Measurements from ENCODE around the gene SAG. TPM values are rescaled to one million over a fixed set of nuclear protein-coding genes. Genes with fewer than 3 reads are reported as not detected.

Gene SAG
- under 0.01 TPM in 1 of 2 replicates, not detected in the other for polyA plus RNA-seq (2013)

- DNase-seq = no peak
- Histone ChIP-seq H3K27ac (ENCODE audit: low read depth, low read length) (no peak within 1 kb of the TSS), H3K4ac (ENCODE audit: low read depth, low read length) (no peak within 1 kb of the TSS)
Observed at GRCh38 chr2:233307565-233307964, at the start of gene SAG. Gene SAG, plus strand, starts transcription at chr2:233307816. Its CDS starts 1,374 bp downstream, at chr2:233309190.

GRCh38 chr2:233258211-233258610 is 49.4 kb upstream of the SAG start:
- H2BK120ac ChIP-seq (ENCODE audit: insufficient read depth, low read length, poor library complexity) = no peak overlapping the region
- H3K4ac ChIP-seq (ENCODE audit: low read depth, low read length) = no peak overlapping the region
- no peak overlapping the region for H2BK5ac ChIP-seq (ENCODE audit: low read depth, low read length, poor library complexity)
- H4K8ac ChIP-seq (ENCODE audit: low read depth, low read length) = no peak overlapping the region
- no peak overlapping the region for H3K27ac ChIP-seq (ENCODE audit: low read depth, low read length)
- DNase-seq = no peak
- H2AFZ ChIP-seq (ENCODE audit: insufficient read depth, low read length, poor library complexity) = no peak overlapping the region
- H3K23ac ChIP-seq (ENCODE audit: low read length) = no peak overlapping the region
- no peak overlapping the region for H3K4me3 ChIP-seq (ENCODE audit: low read depth, low read length)
- no peak overlapping the region for H2AK5ac ChIP-seq (ENCODE audit: low read length)
- no peaks in the 10 kb centered on the region for H3K9me3 ChIP-seq (ENCODE audit: insufficient read depth, low read depth, low read length)
- no peak overlapping the region for H2BK12ac ChIP-seq (ENCODE audit: low read length)
- H3K4me2 ChIP-seq (ENCODE audit: low read length) = no peak overlapping the region
- H3K79me2 ChIP-seq (ENCODE audit: control insufficient read depth, insufficient read depth, low read length, poor library complexity) = no peaks in the 10 kb centered on the region
- no CpG with 5 or more reads among the region's 2 CpGs for WGBS (ENCODE audit: extremely low coverage, insufficient coverage, insufficient read length)
- H3K4me1 ChIP-seq (ENCODE audit: control insufficient read depth in 1 of 2, insufficient read depth in 2 of 2, low read length in 2 of 2) = peaks cover 3 to 4% of the 10 kb centered on the region in 2 experiments
- H3K36me3 ChIP-seq (ENCODE audit: control insufficient read depth in 1 of 2, insufficient read depth in 2 of 2, low read length in 2 of 2) = peaks cover 19 to 46% of the 10 kb centered on the region in 2 experiments
- H3K14ac ChIP-seq (ENCODE audit: low read length) = no peak overlapping the region
- H4K12ac ChIP-seq (ENCODE audit: low read depth, low read length) = no peak overlapping the region
- no peak overlapping the region for H3K9ac ChIP-seq (ENCODE audit: low read length)
- H3K27me3 ChIP-seq (ENCODE audit: insufficient read depth, low read length) = no peaks in the 10 kb centered on the region
- no peak overlapping the region for H4K91ac ChIP-seq (ENCODE audit: low read depth, low read length)
- H3K18ac ChIP-seq (ENCODE audit: low read length) = no peak overlapping the region
- H3K79me1 ChIP-seq (ENCODE audit: low read length) = no peaks in the 10 kb centered on the region

More at GRCh38 chr2:233307565-233307964, at the start of gene SAG:
- Histone ChIP-seq H3K18ac (ENCODE audit: low read length) (no peak within 1 kb of the TSS), H4K8ac (ENCODE audit: low read depth, low read length) (no peak within 1 kb of the TSS), H2AK5ac (ENCODE audit: low read length) (no peak within 1 kb of the TSS), H3K23ac (ENCODE audit: low read length) (no peak within 1 kb of the TSS), H2BK5ac (ENCODE audit: low read depth, low read length, poor library complexity) (no peak within 1 kb of the TSS), H3K9ac (ENCODE audit: low read length) (no peak within 1 kb of the TSS), H3K27me3 (ENCODE audit: insufficient read depth, low read length) (no peaks in the 10 kb centered on the region), H3K14ac (ENCODE audit: low read length) (no peak within 1 kb of the TSS), H4K12ac (ENCODE audit: low read depth, low read length) (no peak within 1 kb of the TSS), H3K4me3 (ENCODE audit: low read depth, low read length) (no peak within 1 kb of the TSS), H3K9me3 (ENCODE audit: insufficient read depth, low read depth, low read length) (no peaks in the 10 kb centered on the region), H3K79me2 (ENCODE audit: control insufficient read depth, insufficient read depth, low read length, poor library complexity) (no peaks in the 10 kb centered on the region), H3K79me1 (ENCODE audit: low read length) (no peaks in the 10 kb centered on the region), H3K4me2 (ENCODE audit: low read length) (no peak within 1 kb of the TSS), H3K4me1 (ENCODE audit: control insufficient read depth in 1 of 2, insufficient read depth in 2 of 2, low read length in 2 of 2) (no peaks in the 10 kb centered on the region), H2AFZ (ENCODE audit: insufficient read depth, low read length, poor library complexity) (no peak within 1 kb of the TSS), H4K91ac (ENCODE audit: low read depth, low read length) (no peak within 1 kb of the TSS), H2BK120ac (ENCODE audit: insufficient read depth, low read length, poor library complexity) (no peak within 1 kb of the TSS), H3K36me3 (ENCODE audit: control insufficient read depth in 1 of 2, insufficient read depth in 2 of 2, low read length in 2 of 2) (no peaks in the 10 kb centered on the region), H2BK12ac (ENCODE audit: low read length) (no peak within 1 kb of the TSS)
- WGBS (ENCODE audit: extremely low coverage, insufficient coverage, insufficient read length) = no CpG with 5 or more reads among the region's 7 CpGs

- H4K8ac ChIP-seq (ENCODE audit: low read depth, low read length) = no peak overlapping the region
- no peak overlapping the region for H2BK5ac ChIP-seq (ENCODE audit: low read depth, low read length, poor library complexity)
- H3K4me2 ChIP-seq (ENCODE audit: low read length) = no peak overlapping the region
- no peak overlapping the region for H3K23ac ChIP-seq (ENCODE audit: low read length)
- WGBS (ENCODE audit: extremely low coverage, insufficient coverage, insufficient read length) = no CpG with 5 or more reads among the region's 1 CpG
- no peak overlapping the region for H4K91ac ChIP-seq (ENCODE audit: low read depth, low read length)
- H3K4me1 ChIP-seq (ENCODE audit: control insufficient read depth in 1 of 2, insufficient read depth in 2 of 2, low read length in 2 of 2) = no peaks in the 10 kb centered on the region
- H3K4ac ChIP-seq (ENCODE audit: low read depth, low read length) = no peak overlapping the region
- no peaks in the 10 kb centered on the region for H3K9me3 ChIP-seq (ENCODE audit: insufficient read depth, low read depth, low read length)
- no peaks in the 10 kb centered on the region for H3K27me3 ChIP-seq (ENCODE audit: insufficient read depth, low read length)
- no peak for DNase-seq
- no peak overlapping the region for H2AK5ac ChIP-seq (ENCODE audit: low read length)
- no peak overlapping the region for H2BK12ac ChIP-seq (ENCODE audit: low read length)
- no peak overlapping the region for H3K18ac ChIP-seq (ENCODE audit: low read length)
- H3K9ac ChIP-seq (ENCODE audit: low read length) = no peak overlapping the region
- no peak overlapping the region for H2BK120ac ChIP-seq (ENCODE audit: insufficient read depth, low read length, poor library complexity)
- no peak overlapping the region for H4K12ac ChIP-seq (ENCODE audit: low read depth, low read length)
- no peaks in the 10 kb centered on the region for H3K79me1 ChIP-seq (ENCODE audit: low read length)
- no peak overlapping the region for H2AFZ ChIP-seq (ENCODE audit: insufficient read depth, low read length, poor library complexity)
- no peak overlapping the region for H3K4me3 ChIP-seq (ENCODE audit: low read depth, low read length)
- no peak overlapping the region for H3K14ac ChIP-seq (ENCODE audit: low read length)
- no peaks in the 10 kb centered on the region for H3K79me2 ChIP-seq (ENCODE audit: control insufficient read depth, insufficient read depth, low read length, poor library complexity)
- peaks cover 31 to 59% of the 10 kb centered on the region in 2 experiments for H3K36me3 ChIP-seq (ENCODE audit: control insufficient read depth in 1 of 2, insufficient read depth in 2 of 2, low read length in 2 of 2)
- no peak overlapping the region for H3K27ac ChIP-seq (ENCODE audit: low read depth, low read length)
Observed at GRCh38 chr2:233259730-233260129, 47.9 kb upstream of the SAG start.

- Histone ChIP-seq H3K14ac (ENCODE audit: low read length) (no peak overlapping the region), H2AK5ac (ENCODE audit: low read length) (no peak overlapping the region), H4K8ac (ENCODE audit: low read depth, low read length) (no peak overlapping the region), H3K36me3 (ENCODE audit: control insufficient read depth in 1 of 2, insufficient read depth in 2 of 2, low read length in 2 of 2) (peaks cover 35 to 61% of the 10 kb centered on the region in 2 experiments), H3K79me1 (ENCODE audit: low read length) (no peaks in the 10 kb centered on the region), H2BK120ac (ENCODE audit: insufficient read depth, low read length, poor library complexity) (no peak overlapping the region), H2AFZ (ENCODE audit: insufficient read depth, low read length, poor library complexity) (no peak overlapping the region), H3K27me3 (ENCODE audit: insufficient read depth, low read length) (no peaks in the 10 kb centered on the region), H4K12ac (ENCODE audit: low read depth, low read length) (no peak overlapping the region), H3K23ac (ENCODE audit: low read length) (no peak overlapping the region), H2BK5ac (ENCODE audit: low read depth, low read length, poor library complexity) (no peak overlapping the region), H3K9ac (ENCODE audit: low read length) (no peak overlapping the region), H3K4me2 (ENCODE audit: low read length) (no peak overlapping the region), H3K4me3 (ENCODE audit: low read depth, low read length) (no peak overlapping the region), H3K79me2 (ENCODE audit: control insufficient read depth, insufficient read depth, low read length, poor library complexity) (no peaks in the 10 kb centered on the region), H3K27ac (ENCODE audit: low read depth, low read length) (no peak overlapping the region), H3K4ac (ENCODE audit: low read depth, low read length) (no peak overlapping the region), H3K9me3 (ENCODE audit: insufficient read depth, low read depth, low read length) (no peaks in the 10 kb centered on the region), H3K4me1 (ENCODE audit: control insufficient read depth in 1 of 2, insufficient read depth in 2 of 2, low read length in 2 of 2) (no peaks in the 10 kb centered on the region), H3K18ac (ENCODE audit: low read length) (no peak overlapping the region), H2BK12ac (ENCODE audit: low read length) (no peak overlapping the region), H4K91ac (ENCODE audit: low read depth, low read length) (no peak overlapping the region)
- no CpG with 5 or more reads among the region's 5 CpGs for WGBS (ENCODE audit: extremely low coverage, insufficient coverage, insufficient read length)
- peak in 1 of 2 donors; percentile 23 for DNase-seq
Observed at GRCh38 chr2:233260661-233261060, 47.0 kb upstream of the SAG start.
